ENCODE data around the gene CENPN. TPM values are rescaled to one million over a fixed set of nuclear protein-coding genes. Genes with fewer than 3 reads are reported as not detected.

Gene CENPN
- total RNA-seq, 1 experiment from 2014 or later: 68.9 TPM

GRCh38 chr16:80969114-80969484 is 37.9 kb upstream of the CENPN start:
- POLR2A ChIA-PET (ENCODE audit: unreplicated experiment): no interaction called here
- CTCF ChIA-PET: no interaction called here
- Histone ChIP-seq H3K4me1 (replicated peaks; ENCODE audit: insufficient read depth) (no peaks in the 10 kb centered on the region), H3K27ac (no peak overlapping the region), H3K27me3 (ENCODE audit: insufficient read depth, low read depth) (no peaks in the 10 kb centered on the region), H4K20me1 (ENCODE audit: insufficient read depth) (no peaks in the 10 kb centered on the region), H2AFZ (no peak overlapping the region), H3K9me3 (ENCODE audit: insufficient read depth, low read depth) (no peaks in the 10 kb centered on the region), H3F3A (ENCODE audit: insufficient read depth, low read depth) (no peaks in the 10 kb centered on the region), H3K79me2 (ENCODE audit: low read depth) (no peaks in the 10 kb centered on the region), H3K4me2 (no peak overlapping the region), H3K36me3 (ENCODE audit: low read depth) (0 out of 2 replicates have a peak, but pooled peaks cover 6% of the 10 kb centered on the region), H3K4me3 (no peak overlapping the region), H3K9me2 (ENCODE audit: insufficient read depth) (no peaks in the 10 kb centered on the region)
- no peak for TF ChIP-seq EZH2 (IDR thresholded peaks at IDR 0.05; ENCODE audit: low read depth)
- TF ChIP-seq CTCF (conservative IDR thresholded peaks at IDR 0.05): no peak
- no peak for DNase-seq
- intact Hi-C loops (cut with micrococcal nuclease; ENCODE audit: unreplicated experiment): no loop called here
- no TSS peak for BruUV-seq (replicated peaks)

GRCh38 chr16:80971819-80972218 is 35.2 kb upstream of the CENPN start:
- 0 out of 2 replicates have a peak, but pooled peaks cover 6% of the 10 kb centered on the region for H3K36me3 ChIP-seq (ENCODE audit: low read depth)
- POLR2A ChIA-PET (ENCODE audit: unreplicated experiment): no interaction called here
- CTCF ChIA-PET: no interaction called here
- no peak overlapping the region for H2AFZ ChIP-seq
- H3K9me3 ChIP-seq (ENCODE audit: insufficient read depth, low read depth): no peaks in the 10 kb centered on the region
- H3K27ac ChIP-seq: no peak overlapping the region
- no peaks in the 10 kb centered on the region for H4K20me1 ChIP-seq (ENCODE audit: insufficient read depth)
- H3K4me3 ChIP-seq: no peak overlapping the region
- no peak overlapping the region for H3K4me2 ChIP-seq
- intact Hi-C loops (cut with micrococcal nuclease; ENCODE audit: unreplicated experiment): no loop called here
- no peak for DNase-seq
- no TSS peak for BruUV-seq (replicated peaks)
- no peaks in the 10 kb centered on the region for H3K79me2 ChIP-seq (ENCODE audit: low read depth)
- no peaks in the 10 kb centered on the region for H3K4me1 ChIP-seq (replicated peaks; ENCODE audit: insufficient read depth)
- no peak for TF ChIP-seq EZH2 (IDR thresholded peaks at IDR 0.05; ENCODE audit: low read depth)
- no peak for TF ChIP-seq CTCF (conservative IDR thresholded peaks at IDR 0.05)
- H3K27me3 ChIP-seq (ENCODE audit: insufficient read depth, low read depth): no peaks in the 10 kb centered on the region
- no peaks in the 10 kb centered on the region for H3K9me2 ChIP-seq (ENCODE audit: insufficient read depth)
- no peaks in the 10 kb centered on the region for H3F3A ChIP-seq (ENCODE audit: insufficient read depth, low read depth)

GRCh38 chr16:80972611-80973010 is 34.4 kb upstream of the CENPN start:
- TF ChIP-seq EZH2 (IDR thresholded peaks at IDR 0.05; ENCODE audit: low read depth) (no peak), CTCF (conservative IDR thresholded peaks at IDR 0.05) (no peak)
- H3F3A ChIP-seq (ENCODE audit: insufficient read depth, low read depth): no peaks in the 10 kb centered on the region
- H3K9me2 ChIP-seq (ENCODE audit: insufficient read depth): no peaks in the 10 kb centered on the region
- no peaks in the 10 kb centered on the region for H3K79me2 ChIP-seq (ENCODE audit: low read depth)
- H3K27me3 ChIP-seq (ENCODE audit: insufficient read depth, low read depth): no peaks in the 10 kb centered on the region
- no peak overlapping the region for H3K4me3 ChIP-seq
- no peak overlapping the region for H2AFZ ChIP-seq
- no peak for DNase-seq
- CTCF ChIA-PET: no interaction called here
- H4K20me1 ChIP-seq (ENCODE audit: insufficient read depth): no peaks in the 10 kb centered on the region
- H3K4me2 ChIP-seq: no peak overlapping the region
- H3K36me3 ChIP-seq (ENCODE audit: low read depth): 0 out of 2 replicates have a peak, but pooled peaks cover 6% of the 10 kb centered on the region
- no peak overlapping the region for H3K27ac ChIP-seq
- no peaks in the 10 kb centered on the region for H3K9me3 ChIP-seq (ENCODE audit: insufficient read depth, low read depth)
- POLR2A ChIA-PET (ENCODE audit: unreplicated experiment): no interaction called here
- intact Hi-C loops (cut with micrococcal nuclease; ENCODE audit: unreplicated experiment): no loop called here
- no peaks in the 10 kb centered on the region for H3K4me1 ChIP-seq (replicated peaks; ENCODE audit: insufficient read depth)
- no TSS peak for BruUV-seq (replicated peaks)

Measured in PC-9 (cell line).